HG02852 (cell line): ENCODE data around the gene OR51B4.
"Not testable (repeated sequence)": the region's sequence is repeated elsewhere in the genome, so short reads cannot be mapped to it uniquely, and the experiment has no call there.

Experiments
- ATAC-seq: cut with Tn5 transposase; IDR thresholded peaks from one replicate; pipeline ENCODE4 v1.9.1; 2021; ENCODE audit warnings: mild to moderate bottlenecking, moderate library complexity; ENCODE audit not compliant: unreplicated experiment

The OR51B4 gene, protein sequence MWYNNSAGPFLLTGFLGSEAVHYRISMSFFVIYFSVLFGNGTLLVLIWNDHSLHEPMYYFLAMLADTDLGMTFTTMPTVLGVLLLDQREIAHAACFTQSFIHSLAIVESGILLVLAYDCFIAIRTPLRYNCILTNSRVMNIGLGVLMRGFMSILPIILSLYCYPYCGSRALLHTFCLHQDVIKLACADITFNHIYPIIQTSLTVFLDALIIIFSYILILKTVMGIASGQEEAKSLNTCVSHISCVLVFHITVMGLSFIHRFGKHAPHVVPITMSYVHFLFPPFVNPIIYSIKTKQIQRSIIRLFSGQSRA

DNA sequence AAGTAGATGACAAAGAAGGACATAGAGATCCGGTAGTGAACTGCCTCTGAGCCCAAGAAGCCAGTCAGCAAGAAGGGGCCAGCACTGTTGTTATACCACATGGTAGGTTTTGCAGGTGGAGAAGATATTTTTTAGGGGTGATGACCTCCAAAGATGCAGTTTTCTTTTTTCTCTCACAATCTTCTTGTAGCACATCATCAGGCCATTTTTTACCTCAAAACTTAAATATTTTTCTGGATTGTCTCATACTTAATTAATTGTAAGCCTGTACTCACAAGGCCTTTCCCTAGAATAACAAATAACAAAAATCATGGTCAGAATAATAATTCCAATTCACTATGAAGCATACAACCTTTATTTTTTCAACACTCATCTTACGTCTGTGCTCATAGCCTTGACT, at the start of gene OR51B4:
Gene OR51B4, minus strand, starts transcription at position 101 of the 400 bp plus-strand sequence. Its CDS starts 0 bp downstream, at position 101.
- ATAC-seq: no peak

DNA sequence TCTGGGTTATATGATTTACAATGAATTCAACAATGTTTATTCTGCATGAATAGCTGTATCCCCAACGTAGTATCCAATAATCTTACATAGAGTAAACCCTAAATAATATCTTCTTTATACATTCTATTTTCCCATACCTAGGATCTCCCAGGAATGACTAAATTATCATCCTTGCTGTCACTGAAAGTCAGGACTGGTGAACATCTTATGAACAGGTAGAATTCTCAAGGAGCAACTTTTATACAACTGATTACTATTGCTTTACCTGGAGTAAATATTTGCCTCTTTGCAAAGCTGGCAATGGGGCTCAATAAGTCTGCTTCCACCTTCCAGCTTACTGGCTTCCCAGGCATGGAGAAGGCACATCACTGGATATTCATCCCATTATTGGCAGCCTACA, 49.5 kb upstream of the OR51B4 start, which contains the start of gene OR51B6:
Gene OR51B6, plus strand, starts transcription at position 301 of the 400 bp plus-strand sequence. Its CDS starts 0 bp downstream, at position 301.
- no peak for ATAC-seq

DNA sequence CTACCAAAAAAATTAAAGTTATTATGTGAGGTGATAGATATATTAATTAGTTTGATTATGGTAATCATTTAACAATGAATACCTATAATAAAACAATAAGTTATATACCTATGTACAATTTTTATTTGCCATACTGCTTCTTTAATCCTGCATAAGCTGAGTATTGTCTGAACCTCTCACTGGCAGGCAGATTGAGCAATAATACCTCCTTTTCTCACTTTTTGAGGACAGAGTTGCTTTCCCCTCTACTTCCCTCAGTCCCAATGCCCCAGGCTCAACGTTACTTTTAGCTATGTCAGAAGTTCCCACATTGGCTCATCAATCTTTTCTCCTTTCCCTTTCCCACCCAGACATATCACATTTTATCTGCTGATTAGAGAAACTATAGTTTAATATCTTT, 47.8 kb upstream of the OR51B4 start:
- ATAC-seq: no peak

DNA sequence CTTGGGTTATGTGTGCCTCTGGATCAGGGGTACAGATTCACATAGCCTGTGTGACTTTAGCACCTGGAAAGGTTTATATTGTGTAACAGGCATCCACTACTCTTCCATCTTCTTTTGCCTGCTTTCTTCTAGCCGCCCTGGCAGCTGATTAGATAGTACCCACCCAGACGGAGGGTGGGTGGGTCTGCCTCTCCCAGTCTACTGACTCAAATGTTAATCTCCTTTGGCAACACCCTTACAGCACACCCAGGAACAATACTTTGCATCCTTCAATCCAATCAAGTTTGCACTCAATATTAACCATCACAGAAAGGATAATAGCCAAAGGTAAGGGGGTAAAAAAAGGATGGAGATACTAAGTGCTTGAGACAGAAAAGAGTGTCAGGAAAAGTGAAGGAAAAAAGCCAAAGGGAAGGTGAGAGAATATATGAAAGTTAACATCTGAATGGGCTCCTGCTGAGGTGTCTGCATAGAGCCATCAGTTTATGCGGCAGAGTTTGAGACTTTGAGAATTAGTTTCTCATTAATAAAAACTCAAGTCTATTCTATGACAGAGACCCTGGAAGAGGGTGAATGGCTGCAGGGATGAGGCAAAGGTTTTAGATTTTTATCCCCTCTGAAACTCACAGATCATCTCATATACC, 46.9 kb upstream of the OR51B4 start:
- no peak for ATAC-seq

DNA sequence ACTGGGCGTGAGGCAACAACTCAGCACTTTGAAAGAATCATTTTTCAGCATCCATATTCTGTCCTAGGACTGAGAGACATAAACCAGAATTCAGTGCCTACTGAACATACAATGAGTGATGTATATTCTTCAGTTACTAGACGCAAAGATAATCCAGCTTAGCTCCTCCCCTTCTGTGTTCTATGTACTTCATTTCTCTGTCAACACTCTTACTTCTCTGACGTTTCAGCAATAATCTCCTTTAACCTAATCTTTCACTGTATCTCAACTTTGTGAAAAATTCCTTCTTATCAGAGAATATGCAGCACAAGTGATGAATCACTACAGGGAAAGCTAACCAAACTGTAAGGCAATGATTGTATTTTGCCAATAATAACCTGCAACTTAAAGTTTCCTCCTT, 44.1 kb upstream of the OR51B4 start:
- ATAC-seq: no peak

DNA sequence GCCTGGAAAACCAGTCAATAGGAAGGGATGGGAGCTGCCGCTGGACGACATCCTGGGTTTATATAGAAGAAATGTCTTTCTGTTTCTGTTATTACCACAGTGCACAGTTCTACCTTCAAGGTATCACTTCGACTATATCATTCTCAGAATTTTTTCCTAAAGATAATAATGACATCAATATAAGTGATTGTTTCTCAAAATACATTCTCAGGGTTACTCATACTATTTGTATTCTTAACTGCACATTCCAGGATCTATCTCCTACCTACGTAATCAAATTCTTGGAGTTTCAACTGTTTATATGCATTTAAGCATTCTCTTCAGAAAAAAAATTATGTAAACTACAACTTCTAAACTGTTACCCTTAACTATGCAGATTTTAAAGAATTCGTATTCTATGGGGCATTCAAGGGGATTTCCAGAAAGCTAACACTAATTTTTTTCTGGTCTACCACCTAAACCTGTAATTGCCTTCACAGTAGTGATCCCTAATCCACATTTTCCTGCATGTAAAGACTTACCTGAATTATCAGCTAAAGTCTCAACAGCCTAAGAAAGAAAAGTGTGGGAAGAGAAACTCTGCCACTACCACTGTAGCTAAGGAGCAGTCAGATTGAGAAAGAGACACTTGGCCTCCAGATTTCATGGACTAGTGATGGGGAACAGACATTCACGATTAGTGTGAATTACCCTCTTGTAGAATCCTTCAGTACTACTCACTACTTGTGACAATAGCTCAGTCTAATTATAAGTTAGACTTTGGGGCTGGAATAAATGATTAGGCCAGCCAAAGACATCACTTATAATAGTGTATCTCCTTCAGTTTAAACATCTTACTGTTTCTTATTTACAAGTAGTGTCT, 42.0 kb upstream of the OR51B4 start, which contains the start of gene OR51B5:
Gene OR51B5, minus strand, starts transcription at position 51 of the 862 bp plus-strand sequence. Its CDS starts 0 bp downstream, at position 51.
- ATAC-seq: no peak

DNA sequence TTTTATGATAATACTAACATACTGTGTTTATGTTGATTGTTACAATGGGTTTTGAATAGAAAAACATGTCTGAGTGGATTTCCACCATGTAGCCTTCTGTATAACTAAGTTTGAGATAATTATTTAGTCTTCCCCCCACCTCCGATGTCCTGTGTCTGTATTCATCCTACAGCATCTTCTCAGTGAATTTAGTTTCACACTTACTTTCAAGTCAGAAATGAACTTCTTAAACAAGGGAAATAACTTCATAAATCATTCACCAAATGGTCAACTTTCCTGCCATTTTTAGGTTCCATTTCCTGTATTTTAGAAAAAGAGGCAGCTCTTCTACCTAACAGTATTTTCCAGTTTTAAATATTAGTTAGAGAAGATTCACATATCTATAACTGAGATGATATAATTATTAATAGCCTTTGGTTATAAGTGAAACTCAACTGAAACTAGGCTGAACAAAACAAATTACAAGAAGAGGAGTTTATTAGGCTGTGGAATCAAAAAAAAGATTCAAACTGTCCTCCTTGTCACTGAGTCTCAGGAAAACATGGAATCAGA, 38.1 kb upstream of the OR51B4 start:
- ATAC-seq: no peak

DNA sequence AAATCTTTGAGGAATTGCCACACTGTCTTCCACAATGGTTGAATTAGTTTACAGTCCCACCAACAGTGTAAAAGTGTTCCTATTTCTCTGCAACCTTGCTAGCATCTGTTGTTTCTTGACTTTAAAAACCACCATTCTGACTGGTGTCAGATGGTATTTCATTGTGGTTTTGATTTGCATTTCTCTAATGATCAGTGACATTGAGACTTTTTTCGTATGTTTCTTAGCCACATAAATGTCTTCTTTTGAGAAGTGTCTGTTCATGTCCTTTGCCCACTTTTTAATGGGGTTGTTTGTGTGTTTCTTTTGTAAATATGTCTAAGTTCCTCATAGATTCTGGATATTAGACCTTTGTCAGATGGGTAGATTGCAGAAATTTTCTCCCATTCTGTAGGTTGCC, 35.5 kb upstream of the OR51B4 start:
- not testable (repeated sequence) for ATAC-seq

DNA sequence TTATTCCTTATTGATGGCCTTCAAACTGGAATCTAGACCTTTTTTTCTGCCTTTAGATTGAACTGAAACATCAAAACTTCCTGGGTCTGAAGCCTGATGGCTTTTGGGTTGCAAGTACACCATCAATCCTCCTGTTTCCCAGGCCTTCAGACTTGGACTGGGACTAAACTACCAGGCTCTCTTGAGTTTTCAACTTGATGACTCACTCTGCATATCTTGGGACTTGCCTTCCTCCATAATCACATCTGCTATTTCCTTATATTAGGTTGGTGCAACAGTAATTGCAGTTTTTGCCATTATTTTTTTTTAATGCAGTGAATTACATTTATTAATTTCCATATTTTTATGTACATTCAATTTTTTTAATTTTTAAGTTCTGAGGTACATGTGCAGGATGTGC, 34.6 kb upstream of the OR51B4 start:
- ATAC-seq: no peak

DNA sequence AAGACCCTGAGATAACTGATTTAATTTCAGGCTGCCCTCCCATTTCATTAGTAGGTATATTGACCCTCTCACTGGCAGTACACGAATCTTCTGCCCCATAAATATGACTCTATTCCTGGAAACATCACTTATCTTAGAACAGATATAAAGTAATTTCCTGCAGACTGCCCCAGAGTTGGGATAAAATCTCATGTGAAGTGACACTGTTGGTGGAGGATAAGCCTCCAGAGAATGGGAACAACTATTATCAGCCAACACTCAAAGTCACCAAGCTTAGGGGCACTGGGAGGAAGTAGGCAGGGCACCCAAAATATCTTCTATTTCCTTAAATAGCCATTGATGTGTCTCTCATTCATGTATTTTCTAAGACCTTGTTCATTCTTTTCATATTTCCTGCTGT, 33.4 kb upstream of the OR51B4 start:
- ATAC-seq: no peak

DNA sequence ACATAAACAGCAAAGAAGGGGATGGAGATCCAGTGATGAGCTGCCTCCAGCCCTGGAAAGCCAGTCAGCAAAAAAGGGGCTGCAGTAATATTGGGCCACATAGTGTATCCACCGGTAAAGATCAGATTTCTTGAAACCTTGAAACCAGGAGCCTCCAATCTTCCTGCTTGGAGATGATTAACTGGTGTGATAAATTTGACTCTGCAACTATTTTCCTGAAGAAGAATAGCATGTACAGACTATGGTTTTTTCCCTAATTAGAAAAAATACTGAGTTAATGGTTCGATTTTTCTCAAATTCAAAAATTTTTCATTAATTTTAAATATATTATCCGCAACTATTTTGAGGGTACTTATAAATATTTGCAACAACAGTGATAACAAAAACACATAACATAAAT, 22.5 kb upstream of the OR51B4 start, which contains the start of gene OR51B2:
Gene OR51B2, minus strand, starts transcription at position 101 of the 400 bp plus-strand sequence. Its CDS starts 0 bp downstream, at position 101.
- no peak for ATAC-seq

DNA sequence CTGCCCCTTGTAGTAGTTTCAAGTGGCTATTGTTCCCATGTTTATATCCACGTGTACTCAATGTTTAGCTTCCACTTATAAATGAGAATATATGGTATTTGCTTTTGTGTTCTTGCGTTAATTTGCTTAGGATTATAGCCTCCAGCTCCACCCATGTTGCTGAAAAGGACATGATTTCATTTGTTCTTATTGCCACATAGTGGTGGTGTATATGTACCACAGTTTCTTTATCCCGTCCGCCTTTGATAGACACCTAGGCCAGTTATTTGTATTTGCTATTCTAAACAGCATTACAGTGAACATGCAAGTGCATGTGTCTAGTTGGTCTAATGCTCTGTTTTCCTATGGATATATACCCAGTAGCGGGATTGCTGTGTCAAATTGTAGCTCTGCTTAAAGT, 15.5 kb upstream of the OR51B4 start:
- ATAC-seq: no peak

DNA sequence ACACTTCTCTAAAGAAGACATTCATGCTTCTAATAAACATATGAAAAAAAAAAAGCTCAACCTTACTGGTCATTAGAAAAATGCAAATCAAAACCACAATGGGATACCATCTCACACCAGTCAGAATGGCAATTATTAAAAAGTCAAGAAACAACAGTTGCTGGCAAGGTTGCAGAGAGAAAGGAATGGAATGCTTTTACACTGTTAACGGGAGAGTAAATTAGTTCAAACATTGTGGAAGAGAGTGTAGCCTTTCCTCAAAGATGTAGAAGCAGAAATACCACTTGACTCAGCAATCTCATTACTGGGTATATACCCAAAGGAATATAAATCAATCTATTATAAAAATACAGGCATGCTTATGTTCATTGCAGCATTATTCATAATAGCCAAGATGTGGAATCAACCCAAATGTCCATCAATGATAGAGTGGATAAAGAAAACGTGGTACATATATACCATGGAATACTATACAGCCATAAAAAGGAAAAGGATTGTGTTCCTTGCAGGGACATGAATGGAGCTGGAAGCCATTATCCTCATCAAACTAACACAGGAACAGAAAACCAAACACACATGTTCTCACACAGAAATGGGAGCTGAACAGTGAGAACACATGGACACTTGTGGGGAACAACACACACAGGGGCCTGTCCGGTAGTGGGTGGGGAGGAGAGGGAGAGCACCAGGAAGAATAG, 11.7 kb upstream of the OR51B4 start:
- not testable (repeated sequence) for ATAC-seq

DNA sequence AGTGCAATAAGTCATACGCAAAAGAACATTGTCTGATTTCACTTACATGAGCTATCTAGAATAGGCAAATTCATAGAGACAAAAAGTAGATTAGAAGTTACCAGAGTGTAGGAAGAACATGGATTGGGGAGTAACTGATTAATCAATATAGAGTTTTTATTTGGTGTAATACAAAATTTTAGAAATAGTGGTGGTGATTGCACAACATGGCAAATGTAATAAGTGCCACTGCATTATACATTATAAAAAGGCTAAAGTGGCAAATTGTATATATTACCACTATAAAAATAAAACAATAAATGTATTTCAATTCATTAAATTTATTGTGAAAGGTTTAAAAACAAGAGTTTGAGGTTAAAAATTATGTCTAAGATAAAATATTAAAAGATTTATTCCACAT, 8.7 kb upstream of the OR51B4 start:
- no peak for ATAC-seq

DNA sequence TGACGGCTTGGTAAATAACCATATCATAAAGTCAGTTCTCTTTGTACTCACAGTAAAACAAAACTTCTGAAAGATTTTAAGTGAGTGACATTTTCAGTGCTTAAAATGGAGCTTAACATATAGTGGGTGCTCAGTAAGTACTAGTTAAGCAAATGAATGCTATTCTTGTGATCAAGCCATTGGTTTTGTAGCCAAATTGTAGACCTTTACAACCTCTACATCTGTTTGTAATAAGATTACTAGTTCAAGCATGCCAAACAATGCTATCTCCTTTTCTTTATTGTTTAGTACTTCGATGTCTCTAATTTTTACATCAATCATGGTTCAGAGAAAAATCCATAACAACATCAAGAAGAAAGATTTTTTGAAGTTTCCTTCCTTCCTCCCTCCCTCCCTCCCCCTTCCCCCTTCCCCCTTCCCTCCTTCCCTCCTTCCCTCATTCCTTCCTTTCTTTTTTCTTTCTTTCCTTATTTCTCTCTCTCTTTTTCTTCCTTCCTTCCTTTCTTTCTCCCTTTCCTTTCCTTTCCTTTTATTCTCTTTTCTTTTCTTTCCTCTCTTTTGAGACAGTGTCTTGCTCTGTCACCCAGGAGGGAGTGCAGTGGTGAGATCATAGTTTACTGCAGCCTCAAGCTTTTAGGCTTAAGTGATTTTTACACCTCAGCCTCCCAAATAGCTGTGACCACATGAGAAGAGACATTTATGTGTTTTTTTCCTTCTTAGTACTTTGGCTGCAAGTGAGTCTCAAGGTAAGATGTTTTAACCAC, 5.7 kb upstream of the OR51B4 start:
- ATAC-seq: no peak

DNA sequence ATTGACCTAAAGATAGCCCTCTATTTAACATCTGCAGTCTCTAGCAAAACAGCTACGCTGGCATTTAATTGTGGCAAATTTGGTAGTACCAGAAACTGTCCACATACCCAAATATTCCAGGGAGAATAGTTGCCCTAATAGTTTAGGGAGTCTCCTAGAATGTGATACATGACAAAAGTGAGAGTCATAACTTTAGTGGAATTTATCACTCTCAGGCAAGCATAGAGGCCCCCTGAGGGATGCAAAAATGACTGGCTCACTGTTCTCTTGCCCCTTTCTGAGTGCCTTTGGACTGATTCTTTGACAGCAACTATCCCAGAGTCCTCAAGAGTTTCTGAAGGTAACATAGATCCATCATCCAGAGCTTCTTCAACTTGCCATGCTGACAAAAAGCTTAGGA, 2.3 kb upstream of the OR51B4 start:
- ATAC-seq: no peak

DNA sequence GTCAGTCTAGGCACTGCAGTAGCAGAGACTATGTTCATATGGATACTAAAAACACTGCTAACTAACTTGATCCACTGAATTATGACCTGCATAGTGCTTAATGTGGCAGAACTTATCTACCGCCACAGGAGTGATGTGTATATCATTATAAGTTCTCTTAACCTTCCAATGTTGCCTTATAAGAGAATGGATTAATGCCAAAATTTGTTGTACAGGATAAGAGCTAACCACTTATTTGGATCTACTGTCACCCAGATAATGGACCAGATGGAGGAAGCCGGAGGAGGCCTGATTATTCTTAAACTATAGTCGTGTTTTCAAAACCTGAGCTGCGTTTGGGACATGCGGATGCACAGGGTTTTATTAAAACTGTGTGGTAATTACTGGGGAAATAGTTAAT, 1.9 kb upstream of the OR51B4 start:
- no peak for ATAC-seq

DNA sequence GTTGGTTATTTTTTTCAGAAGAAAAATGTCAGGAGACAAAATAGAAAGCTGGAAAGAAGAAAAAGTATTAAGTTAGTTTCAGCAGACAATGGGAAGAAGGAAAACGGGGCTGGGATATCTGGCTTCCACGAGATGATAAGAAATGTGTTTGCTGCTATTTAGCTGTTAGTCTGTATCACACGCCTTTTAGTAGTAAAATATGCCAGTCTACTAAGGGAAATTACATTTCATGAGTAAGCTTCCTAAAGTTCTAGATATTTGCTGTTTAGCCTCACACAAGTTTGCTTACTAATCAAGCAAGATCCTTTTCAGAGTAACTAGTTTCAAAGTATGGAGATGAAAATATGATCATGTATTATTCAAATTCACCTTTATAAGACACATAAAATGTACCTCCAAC, 1.5 kb downstream of the OR51B4 start:
- ATAC-seq: no peak

DNA sequence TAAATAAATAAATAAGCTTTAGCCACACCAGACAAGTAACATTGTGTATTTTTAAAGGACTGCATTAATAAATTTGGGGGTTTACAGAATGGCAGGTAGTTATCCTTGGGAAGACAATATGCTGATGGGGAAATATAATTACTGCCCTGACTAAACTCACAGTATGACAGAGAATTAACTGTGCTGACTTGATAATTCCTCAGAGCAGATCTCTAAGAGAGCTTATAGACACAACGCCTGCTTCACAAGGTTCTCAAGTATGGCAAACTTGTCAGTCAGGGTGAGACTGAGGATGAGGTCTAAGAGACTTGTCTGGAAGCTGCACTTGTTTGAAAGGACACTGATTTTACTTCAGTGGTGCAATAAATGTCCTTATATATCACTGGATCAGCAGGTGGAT, 3.3 kb downstream of the OR51B4 start:
- no peak for ATAC-seq
